Dedifferentiated amniotic fluid mesenchymal stem cell (primary cell): Measurements from ENCODE around the gene ECHDC1.
"Not testable (repeated sequence)": the region's sequence is repeated elsewhere in the genome, so short reads cannot be mapped to it uniquely, and the experiment has no call there.

ENCODE experiments used
- DNase-seq: peaks from one replicate; pipeline ENCODE4 v3.0.0-alpha.2; 2016; ENCODE audit errors: extremely low spot score

Gene ECHDC1

GRCh38 chr6:127342296-127342945, 988 bp downstream of the ECHDC1 start:
- peak; percentile 32 for DNase-seq

- DNase-seq: no peak
Measured at GRCh38 chr6:127341471-127342202, 1.8 kb downstream of the ECHDC1 start.

DNA sequence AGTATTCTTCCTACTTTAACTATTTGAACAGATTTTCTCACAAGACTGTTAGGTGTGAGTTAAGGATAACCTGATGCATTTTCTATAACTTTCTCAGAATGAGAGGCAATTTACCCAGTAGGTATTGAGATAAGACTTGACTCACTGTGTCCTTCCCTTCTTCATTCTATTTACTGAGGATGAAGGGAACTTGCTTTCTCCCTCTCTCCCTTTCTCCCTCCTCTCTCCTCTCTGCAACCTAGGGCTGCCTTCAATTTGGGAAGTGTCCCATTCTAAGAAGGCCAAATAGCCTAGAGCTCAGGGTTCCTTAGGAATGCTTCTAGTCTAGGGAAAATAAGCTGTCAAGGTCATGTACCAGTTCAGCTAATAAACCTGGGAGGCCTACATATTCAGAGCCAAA, 3.2 kb downstream of the ECHDC1 start:
- DNase-seq: no peak

DNA sequence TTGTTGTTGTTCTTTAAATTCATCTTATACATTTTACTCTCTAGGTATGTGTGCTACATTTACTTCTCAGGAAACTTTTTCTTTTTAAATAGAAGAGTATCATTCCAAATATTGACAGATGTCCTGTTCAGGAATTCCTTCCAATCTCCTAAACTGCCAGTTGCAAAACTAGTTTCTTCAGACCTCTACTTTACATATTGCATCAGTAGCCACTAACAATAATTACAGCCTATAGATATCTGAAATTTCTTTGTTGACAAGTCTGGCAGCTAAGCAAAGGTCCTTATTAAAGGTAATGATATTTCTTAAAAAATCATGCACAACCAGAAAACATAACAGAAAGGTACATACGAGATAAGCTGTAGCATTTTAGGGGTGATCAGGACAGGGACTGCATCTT, 4.5 kb downstream of the ECHDC1 start:
- DNase-seq: no peak

GRCh38 chr6:127332383-127332961, 10.9 kb downstream of the ECHDC1 start:
- DNase-seq: no peak

- not testable (repeated sequence) for DNase-seq
Measured at GRCh38 chr6:127331256-127331655, 12.2 kb downstream of the ECHDC1 start.

GRCh38 chr6:127328043-127328609, 15.3 kb downstream of the ECHDC1 start:
- DNase-seq: no peak

DNA sequence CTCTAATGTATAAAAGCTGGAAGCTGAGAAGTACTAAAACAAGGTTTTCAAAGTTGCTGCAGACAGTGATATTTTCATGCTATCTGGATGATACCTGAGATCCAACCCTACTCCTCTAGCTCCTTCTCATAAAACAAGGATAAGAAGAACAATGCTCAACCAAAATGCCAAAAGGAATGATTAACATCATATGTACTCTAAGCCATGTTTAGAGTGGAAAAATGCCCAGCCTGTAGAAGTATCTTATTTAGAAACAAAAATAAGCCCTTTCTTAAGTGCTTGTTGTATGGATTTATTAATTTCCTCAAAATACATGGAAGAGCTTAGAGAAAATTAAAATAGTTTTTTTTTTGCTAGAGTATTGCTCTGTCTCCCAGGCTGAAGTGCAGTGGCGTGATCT, 23.7 kb downstream of the ECHDC1 start:
- DNase-seq: no peak

GRCh38 chr6:127317388-127318128, 25.9 kb downstream of the ECHDC1 start:
- no peak for DNase-seq

- no peak for DNase-seq
Measured at GRCh38 chr6:127305741-127306140, 37.7 kb downstream of the ECHDC1 start.

DNA sequence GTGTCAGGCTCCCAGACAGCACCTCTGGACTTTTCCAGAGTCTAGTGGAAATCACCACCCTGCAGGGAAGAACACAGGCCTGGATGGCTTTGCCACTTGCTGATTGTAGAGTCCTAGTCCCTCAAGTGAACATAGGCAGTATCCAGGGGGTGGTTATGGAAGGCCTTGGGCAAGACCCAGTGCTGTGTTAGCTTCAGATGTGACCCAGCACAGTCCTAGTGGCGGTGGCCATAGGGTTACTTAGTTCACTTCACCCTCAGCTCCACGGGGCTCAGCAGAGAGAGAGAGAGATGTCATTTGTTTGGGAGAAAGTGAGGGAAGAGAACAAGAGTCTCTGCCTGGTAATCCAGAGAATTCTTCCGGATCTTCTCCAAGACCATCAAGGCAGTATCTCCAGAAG, 39.5 kb downstream of the ECHDC1 start:
- DNase-seq: no peak

GRCh38 chr6:127302728-127303660, 40.4 kb downstream of the ECHDC1 start:
- DNase-seq: peak; percentile 63

DNA sequence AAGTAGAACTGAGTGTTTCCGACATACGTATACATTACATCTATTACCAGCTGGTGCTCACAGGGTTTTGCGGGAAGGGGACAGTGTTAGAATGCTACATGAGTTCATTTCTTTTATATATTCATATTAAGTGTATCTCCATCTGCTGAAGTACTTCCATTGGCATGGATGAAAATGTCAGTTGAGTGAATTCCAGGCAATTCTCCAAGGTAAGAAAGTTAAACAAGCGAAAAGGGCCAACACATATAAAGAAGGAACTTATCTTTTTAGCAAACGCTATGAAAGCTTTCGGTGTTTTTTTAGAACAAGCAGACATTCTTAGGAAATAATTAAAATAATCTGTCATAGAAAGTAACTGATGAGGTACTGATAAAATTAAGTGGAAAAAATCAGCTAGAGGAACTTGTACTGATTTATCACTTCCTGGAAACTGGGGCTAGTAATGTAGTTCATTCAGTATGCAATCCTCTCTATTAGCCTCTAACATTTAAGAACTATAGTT, 42.2 kb downstream of the ECHDC1 start:
- no peak for DNase-seq

DNA sequence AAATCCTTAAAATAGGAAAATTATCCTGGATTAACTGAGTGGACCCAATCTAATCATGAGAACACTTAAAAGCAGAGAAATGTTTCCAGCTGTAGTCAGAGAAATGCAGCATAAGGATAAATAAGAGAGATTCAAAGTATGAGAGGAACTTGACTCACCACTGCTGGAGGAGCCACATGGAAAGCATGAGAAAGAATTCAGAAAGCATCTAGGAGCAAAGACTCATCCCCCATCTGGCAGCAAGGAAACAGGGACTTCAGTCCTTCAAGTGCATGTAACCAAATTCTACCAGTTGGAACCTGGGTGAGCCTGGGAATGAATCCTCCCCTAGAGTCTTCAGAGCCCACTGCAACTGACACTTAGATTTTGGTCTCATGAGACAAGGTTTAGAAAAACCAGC, 43.0 kb downstream of the ECHDC1 start:
- DNase-seq: peak; percentile 85

GRCh38 chr6:127299522-127300240, 43.7 kb downstream of the ECHDC1 start:
- DNase-seq: peak; percentile 35

- no peak for DNase-seq
Measured at GRCh38 chr6:127298475-127298874, 44.9 kb downstream of the ECHDC1 start.

DNA sequence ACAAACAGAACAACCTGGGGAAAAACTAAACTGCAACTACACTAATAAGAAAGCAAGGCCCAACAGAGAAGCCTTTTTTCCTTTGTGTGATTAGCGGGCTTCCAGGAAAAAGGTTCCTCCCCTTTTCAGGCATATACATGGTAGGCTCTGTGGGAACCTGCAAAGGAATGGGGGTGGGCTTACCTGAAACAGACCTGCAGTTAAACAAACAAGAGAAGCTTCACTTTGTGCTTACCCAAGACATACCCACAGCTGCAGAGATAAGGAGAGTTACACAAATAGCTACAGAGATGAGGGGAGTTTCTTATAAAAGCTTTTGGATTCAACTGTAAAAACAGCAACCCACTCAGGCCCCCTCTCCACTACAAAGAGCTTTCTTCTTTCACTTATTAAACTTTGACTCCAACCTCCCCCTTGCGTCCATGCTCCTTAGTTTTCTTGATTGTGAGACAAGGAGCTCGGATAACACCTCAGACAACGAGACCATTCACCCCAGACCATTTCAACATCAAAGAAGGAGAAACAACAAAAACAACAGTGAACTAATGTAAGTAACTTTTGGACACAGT, 45.8 kb downstream of the ECHDC1 start:
- DNase-seq: no peak

- DNase-seq: no peak
Measured at GRCh38 chr6:127291495-127291894, 51.9 kb downstream of the ECHDC1 start.

DNA sequence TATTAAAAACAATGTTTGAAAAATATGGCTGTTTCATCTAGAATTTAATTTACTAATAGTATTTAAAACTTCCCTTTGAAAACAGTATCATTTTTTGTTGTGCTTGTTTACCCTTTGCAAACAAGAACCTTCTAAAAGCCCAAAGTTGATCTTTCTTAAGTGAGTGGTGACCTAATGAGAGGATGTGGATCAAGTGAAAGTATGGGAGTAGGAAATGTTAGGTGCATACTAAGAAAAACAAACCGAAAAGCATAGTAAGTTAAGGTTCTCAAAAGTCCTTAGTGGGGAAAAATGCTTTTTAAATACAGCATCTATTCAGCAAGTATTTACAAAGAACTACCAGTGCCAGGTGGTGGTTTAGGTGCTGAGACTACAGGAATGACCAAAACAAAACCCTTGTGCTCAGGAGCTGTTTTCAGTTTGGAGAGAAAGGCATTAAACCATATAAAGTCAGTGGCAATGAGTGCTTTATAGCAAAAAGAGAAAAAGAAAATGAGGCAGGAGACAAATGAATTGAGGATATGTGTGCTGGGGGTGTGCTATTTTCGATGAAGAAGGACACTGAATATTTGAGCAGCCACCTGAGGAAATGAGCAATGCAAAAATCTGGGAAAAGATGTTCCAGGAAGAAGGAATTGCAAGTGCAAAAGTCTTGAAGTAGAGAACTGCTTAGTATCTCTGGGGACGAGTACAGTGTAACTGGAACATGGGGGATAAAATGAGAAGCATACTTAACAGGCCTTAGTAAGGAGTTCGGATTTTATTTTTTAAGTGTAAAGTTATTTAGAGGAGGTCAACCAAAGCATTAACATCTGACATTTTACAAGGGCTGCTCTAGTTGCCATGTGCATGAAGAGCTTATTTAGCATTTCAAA, 52.8 kb downstream of the ECHDC1 start:
- no peak for DNase-seq
